ENCODE results near the gene ARHGDIA.

The ARHGDIA gene

DNA sequence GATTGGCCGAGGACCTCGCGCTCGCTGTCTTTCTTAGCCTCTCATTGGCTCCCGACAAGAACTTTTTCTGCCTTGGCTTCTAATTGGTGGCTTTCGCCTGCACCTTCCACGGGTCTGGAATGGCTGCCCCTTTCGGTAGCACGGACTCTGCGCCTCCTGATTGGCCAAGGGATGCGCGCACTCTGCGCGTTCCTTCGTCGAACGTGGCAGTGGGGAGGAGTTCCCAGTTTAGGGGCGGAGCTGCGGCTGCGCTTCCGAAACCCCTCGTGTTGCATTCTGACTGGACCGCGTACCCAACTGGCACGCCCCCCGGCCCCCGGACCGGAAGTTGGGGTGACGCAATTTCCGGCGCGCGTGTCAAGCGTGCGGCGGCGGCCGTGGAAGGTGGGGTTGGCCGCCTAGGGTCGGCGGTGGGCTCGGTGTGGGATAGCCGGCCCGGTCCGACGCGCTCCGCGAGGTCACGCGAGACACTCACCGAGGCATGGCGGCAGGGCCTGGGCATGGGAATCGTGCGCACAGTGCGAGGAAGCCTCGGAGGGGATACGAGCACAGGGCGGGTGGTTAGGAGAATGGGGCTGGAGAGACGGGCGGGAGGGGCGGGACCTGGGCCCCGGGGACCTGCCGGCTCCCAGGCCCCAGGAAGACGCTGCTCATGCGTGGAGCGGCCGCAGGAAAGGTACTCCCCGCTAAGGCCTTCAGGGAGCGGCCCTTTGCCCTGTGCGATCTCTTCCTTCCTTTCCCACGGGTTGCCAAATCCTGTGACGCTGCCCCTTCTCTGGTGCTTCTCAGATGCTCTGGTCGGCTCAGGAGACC lies 10.2 kb downstream of the ARHGDIA start:
- peak; percentile 99 for FAIRE-seq

DNA sequence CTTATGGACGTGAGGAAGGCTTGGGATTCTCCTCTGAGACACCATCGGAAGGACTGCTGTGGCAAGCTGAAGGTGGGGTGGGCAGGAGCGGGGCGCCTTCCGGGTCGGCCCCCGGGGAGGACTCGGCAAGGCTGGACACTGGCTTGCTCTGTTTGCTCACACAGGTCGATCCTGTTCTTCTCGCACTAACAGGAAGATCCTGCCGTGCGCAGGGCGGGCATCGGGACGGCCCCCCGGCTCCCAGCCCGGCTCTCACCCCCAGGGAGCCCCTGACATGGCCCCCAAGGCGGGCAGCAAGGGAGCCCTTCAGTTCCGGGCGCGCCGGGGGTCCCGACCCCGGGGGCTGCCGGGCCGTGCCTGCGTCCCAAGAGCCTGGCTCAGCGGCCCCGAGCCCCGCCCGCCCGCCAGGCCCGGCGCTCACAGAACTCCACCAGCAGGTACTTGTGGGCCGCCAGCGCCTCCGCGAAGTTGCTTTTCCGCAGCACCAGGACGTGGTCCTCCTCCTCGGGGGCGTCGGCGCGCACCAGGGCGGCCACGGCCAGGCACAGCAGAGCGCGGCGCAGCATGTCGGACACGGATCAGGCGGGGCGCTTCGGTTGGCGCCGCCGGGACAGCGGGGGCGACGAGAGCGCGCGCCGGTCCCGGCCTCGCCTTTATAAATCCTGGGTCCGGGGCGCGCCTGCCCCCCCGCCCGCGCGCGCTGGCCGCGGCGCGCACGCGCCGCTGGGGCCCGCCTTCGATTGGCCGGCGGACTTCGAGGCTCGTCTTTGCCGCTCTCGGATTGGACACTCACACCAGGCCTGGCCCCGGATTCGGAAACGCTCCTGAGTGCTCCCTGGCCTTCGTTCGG lies 11.0 kb downstream of the ARHGDIA start, which contains the start of gene P4HB:
TSS of gene P4HB (minus strand) at position 630 of the 850 bp plus-strand sequence. CDS start at position 566, 64 bp downstream.
- FAIRE-seq: no peak

DNA sequence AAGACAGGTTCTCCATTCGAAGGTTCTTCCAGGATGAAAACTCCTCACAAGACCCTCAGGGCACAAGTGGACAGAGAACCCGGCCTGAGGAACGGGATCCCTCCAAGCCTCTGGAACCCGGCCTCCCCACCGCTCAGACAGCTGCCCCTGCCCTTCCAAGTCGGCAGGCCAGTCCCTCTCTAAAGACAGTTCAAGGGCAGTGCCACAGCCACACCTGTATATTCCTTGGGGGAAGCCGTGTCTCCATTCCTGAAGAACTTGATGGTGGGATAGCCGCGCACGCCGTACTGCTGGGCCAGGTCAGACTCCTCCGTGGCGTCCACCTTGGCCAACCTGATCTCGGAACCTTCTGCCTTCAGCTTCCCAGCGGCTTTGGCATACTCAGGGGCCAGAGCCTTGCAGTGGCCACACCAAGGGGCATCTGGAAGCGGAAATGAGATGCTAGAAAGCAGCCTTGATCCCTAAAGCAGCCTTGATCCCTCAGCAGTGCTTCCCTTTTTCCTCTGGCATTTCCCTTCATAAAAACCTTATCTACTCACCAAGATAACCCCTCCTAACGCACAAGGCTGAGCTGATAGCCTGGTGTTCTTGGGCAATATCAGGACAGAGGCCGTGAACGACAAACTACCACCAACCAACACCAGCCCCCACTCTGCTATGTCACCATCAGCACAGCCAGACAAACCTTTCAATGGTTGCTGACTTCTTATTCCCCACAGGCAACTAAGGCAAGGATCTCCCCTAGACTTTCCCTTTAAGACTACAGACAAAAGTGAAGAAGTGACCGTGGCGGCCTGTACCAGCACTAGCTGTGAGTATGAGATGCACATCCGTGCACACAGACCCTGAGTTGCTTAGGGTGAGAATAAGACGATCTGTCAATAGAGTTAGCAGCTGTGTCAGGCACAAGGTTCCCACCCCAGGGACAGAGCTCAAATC lies 11.9 kb downstream of the ARHGDIA start:
- FAIRE-seq: no peak

DNA sequence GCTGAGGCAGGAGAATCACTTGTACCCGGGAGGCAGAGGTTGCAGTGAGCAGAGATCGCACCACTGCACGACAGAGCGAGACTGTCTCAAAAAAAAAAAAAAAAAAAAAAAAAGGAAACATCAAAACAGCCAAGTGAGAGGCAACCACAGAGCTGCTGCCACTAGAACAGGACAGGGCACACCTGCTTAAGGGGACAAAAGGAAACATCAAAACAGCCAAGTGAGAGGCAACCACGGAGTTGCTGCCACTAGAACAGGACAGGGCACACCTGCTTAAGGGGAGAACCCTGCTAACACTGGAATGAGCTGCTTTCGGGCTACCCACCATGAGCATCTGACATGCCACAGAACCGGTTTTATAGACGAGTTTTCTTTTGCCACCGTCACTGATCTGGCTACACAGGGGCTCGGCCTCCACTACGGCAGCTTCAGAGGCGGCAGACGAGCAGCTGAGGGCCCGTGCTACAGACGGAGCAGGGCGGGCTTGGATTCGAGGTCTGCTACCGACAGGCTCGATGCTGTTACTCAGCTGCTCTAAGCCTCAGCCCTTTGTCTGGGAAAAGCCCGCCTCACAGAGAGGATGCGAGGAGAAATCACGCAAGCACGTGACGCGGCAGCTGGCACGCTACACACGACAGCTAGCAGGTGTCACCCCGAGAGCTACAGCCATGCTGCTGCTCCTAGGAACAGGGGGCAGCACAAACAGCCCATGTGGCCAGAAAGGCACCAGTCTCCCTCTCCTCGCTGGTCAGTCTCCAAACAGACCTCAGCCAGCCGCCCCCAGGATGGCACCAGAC lies 12.8 kb downstream of the ARHGDIA start:
- FAIRE-seq: no peak

DNA sequence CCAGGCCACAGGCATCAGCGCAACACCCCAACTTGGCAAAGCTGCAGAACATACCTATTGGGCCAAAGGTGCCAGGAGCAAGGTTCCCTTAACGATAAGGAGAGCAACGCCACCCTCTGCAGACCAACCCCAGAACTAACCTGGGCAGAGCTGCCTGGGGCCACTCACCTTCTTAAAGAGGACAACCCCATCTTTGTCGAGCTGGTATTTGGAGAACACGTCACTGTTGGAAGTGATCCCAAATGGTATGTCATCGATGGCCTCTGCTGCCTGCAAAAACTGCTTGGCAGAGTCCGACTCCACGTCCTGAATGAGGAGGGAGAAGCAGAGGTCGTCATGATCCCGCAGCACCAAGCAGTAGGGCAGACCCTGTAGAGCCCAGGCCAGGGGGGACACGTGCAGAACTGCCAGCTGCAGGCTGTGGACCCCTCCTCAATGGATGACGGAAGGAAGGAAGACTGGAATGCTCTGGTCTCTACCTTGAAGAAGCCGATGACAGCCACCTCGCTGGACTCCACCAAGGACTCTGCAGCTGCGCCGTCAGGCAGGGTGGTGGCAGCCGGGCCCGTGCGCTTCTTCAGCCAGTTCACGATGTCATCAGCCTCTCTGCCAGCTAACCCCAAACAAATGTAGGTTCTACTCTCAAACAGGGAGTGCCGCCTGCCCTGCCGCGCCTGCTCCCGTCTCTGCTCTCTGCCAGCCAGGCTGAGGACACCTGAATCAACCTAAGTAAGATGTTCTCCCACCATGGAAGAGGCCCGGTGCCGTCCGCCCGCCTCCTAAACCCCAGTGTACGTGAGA lies 16.0 kb downstream of the ARHGDIA start:
- no peak for FAIRE-seq

DNA sequence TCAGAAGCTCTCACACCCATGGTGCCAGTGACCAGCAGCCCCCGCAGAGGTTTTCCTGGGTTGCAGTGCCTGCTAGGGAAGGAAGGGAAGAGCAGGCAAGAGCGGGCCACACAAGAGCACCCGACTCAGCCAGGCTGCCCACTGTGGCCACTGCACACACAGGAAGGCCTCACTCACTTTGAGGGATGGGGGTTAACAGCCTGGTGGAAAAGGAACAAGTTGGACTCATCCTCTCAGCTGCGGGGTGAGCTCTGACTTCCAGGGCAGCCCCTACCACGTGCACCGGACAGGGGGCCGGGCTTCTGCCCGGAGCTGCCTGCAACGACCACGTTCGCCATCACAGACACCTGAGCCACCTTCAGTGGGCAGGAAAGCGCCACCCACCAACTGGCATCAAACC lies 18.9 kb downstream of the ARHGDIA start:
- FAIRE-seq: no peak

DNA sequence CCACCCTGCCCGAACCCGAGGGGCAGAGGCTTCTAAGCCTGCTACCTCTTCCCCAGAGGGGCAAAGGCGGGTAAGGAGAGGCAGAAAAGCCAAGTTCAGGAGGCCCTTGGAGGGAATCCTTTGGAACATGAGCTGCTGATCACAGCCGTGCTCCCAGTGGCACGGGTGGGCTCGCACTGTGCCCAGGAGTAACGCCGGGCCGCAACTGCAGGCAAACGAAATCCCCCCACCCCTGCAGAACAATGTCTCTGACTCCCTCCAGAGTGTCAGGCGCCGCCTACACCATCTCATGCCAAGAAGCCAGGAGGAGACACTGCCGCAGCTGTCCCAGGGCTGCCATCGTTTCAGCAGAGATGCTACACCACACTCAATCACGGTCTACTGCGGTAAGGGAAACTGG lies 19.7 kb downstream of the ARHGDIA start:
- FAIRE-seq: no peak

DNA sequence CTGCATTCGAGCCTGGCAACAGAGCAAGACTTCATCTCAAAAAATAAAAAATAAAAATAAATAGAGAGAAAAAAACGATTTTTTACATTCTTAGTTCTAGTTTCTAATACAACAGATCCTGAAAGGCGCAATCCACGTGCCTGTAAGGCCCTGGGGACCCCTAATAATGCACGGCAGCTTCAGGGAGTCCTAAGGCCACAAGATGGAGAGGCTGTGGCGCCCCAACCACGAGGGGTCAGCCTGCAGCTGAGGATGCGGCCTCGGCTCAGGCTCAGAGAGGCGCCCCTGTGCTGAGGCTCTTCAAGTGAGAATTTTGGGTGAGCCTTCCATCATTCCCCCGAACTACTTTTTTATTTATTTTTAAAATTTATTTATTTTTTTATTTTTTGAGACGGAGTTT lies 21.7 kb downstream of the ARHGDIA start:
- FAIRE-seq: no peak

DNA sequence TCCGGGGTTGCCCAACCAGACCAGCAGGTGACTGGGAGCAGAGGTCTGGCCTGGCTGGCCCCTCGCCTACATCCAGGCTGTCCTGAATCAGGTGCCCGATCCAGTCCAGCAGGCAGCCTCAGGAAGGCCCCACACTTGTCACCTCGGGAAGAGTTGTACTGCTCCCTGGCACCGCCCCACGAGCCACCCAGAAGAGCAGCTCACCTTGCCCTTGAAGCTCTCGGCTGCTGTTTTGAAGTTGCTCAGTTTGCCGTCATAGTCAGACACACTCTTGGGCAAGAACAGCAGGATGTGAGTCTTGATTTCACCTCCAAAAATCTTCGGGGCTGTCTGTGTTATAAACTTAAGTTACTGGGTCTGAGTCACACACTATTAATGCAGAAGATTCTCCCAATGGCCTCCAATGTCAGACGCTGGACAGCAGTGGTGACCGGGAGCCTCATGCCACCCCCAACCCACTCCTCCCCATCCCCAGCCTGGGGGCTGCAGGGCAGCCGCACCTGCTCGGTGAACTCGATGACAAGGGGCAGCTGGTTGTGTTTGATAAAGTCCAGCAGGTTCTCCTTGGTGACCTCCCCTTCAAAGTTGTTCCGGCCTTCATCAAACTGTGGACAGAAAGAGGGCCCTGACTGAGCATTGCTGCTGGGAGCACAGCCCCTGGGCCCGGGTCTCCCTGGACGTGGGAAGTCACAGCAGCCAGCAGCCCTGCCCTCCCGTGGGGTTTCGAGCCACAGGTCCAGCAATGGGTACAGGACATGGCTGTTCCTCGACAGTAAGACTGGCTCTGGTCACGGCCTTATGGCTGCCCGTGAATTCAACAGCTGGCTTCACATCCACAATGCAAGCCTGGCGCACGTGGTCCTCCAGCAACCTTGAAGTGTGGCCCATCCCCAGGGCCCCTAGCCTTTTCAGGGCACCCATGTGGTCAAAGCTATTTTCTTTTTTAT lies 24.1 kb downstream of the ARHGDIA start:
- no peak for FAIRE-seq

DNA sequence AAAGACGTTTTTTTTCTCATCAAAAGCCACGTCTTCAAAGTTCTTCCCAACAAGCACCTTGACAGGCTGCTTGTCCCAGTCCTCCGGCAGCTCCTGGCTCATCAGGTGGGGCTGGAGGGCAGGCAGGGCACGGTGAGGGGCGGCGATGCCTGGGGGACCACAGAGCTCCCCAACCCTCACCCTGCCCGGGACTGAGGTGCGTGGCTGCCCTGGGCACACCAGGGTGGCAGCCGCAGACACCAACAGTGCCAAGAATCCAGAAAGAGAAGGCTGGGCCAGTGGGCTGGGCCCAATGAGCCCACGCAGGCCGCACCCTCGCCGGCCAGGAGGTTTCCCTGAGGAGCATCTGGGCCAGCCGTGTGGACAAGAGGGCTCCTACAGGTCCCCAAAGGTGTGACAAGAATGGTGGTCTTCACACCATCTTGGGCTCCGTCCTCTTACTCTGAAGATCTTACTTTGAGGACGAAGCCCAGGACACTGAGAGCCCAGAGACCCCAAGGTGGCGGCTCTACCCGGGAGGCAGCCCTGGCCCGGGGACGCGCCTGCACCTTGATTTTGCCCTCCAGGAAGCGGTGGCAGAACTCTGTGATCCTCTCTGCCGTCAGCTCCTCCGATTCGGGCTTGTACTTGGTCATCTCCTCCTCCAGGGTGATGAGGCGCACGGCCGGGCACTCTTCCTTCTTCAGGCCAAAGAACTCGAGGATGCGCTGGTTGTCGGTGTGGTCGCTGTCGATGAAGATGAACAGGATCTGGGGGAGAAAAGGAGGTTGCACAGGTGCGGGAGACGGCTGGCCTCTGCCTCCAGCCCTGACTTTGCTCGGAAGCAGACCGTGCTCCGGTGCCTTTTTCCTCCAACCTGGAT lies 25.0 kb downstream of the ARHGDIA start:
- no peak for FAIRE-seq

DNA sequence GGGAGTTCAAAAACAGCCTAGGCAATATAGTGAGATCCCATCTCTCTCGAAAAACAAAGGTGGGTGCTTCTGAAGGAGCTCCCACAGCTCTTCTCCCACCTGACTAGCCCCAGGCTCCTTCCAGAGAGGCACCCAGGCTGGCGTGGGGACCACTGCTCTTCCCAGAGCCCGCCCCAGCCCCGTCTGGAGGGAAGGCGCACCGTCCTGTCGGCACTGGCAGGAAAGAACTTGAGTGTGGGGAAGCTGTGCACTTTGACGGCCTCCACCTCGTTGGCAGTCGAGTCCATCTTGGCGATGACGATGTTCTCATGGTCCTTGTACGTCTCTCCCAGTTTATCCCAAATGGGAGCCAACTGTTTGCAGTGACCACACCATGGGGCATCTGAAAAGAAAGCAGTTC lies 25.8 kb downstream of the ARHGDIA start:
- no peak for FAIRE-seq

DNA sequence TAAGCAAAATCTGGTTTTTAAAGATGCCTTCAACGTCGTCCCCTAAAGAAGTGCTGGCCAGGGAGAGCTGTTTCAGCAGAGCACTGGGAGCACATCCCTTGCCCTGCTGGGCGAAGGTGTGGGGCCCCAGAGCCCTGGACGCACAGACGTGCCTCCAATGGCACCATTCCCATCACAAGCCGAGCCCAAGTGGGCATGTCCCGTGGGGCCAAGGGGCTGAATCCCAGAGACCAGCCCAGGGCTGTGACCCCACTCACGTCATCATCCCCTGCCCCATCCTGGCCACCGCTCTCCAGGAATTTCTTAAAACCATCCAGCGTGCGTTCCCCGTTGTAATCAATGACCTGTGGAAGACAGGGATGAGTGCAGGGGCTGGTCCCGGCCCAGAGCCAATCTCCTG lies 26.2 kb downstream of the ARHGDIA start:
- FAIRE-seq: no peak

DNA sequence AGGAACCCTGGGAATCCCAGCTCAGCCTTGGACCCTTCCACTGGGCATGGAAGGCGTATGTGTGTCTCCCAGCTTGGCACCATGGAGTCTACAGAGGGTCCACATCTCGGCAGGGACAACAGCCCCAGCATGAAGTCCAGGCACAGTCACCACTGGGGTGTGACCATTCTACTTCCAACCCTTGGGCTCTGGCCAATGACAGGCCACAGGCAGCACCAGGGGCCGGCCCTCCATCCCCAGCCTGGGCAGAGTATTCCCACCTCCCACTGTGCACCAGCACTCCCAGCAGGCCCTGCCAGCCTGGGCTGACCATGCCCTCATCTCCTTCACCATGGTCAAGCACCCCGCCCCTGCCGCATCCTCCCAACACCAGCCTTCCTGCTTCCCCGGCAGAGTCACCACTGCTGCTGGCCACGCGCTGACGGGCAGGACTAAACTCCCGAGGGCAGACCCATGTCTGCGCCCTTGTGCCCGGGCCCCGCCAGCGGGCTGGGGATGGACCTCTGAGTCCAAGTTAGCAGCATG lies 26.7 kb downstream of the ARHGDIA start:
- FAIRE-seq: no peak

DNA sequence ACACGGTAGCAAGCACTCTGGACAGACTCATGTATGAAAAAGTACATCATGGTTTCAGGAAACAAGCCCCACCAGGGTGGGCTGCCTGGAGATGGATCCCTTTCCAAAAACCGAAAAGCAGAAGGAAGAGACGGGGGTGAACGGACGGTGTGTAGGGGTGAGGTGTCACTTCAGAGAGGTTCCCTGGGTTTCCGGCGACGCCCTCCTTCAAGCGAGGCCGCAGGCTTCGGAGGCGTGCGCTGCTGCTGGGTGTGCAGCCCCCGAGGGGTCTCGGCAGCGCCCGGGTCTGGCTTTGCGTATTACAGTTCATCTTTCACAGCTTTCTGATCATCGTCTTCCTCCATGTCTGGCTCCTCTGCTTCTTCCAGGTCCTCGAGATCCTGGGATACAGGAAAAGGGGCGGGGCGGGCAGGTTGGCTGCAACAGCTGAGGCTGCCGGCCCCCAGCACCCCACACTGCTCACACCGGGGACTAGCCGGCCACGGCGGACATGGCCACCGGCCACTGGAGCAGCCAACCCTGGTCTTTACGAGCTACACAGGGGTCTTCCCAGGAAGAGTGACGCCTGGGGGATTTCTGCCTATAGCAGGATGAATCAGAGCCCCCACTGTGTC lies 27.3 kb downstream of the ARHGDIA start:
- no peak for FAIRE-seq

DNA sequence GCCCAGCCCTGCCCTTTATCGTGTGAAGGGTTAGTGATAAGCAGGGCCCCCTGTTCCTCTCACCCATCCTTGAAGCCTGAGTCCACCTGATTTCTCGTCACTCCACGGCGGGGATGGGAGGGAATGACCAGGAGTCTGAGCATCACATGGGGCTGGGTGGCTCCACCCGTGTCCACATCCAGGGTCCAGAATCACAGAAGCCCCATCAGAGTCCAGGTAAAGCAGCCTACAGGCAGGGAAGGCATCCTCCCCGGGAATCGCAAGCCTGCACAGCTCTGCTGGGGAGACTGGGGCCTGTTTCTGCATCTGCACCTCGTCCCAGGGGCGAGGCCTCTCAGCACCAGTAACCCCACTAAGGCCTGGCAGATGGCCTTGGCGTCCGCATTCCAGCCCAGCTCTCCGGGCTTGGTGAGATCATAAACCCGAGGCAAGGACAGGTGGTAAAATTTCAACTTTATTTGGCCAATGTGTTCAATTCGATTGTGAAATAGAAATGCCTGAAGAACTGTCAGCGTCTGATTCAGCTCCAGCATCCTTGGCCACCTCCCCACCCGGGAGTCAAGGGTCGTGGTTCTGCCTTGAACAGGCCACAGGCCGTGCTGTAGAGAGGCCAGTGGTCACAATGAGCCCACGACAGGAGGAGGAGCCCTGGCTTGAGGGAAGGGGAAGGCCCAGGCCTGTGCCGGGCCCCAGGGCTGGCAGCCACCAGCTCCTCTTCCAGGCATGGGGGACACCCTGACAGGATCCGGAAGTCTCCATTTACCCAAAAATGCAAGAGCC lies 28.2 kb downstream of the ARHGDIA start:
- no peak for FAIRE-seq

DNA sequence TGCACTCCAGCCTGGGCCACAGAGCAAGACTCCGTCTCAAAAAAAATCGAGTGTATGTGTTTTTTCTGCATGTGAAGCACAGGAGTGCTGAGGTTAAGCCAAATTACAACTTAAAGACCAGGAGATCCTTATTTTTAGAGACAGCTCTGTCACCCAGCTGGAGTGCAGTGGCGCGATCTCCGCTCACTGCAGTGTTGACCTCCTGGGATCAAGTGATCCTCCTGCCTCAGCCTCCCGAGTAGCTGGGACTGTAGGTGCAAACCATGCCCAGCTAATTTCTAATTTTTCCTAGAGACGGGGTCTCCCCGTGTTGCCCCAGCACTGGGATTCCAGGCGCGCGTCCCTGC lies 28.8 kb downstream of the ARHGDIA start:
- no peak for FAIRE-seq

DNA sequence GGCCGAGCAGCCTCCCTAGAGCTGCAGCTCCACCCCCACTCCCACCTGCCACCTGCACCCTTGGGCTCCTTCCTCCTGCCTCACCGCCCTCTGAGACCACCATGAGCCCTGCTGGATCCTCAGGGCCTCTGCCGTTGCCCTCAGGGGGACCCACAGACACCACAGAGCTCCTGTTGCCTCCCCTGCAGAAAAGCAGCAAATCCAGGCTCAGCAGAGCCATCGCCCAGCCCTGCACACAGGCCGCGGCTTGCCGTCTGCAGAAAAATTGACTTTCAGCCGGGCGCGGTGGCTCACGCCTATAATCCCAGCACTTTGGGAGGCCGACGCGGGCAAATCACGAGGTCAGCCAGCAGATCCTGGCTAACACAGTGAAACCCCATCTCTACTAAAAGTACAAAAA lies 29.3 kb downstream of the ARHGDIA start:
- no peak for FAIRE-seq

All from endometrium (tissue), 2 donors.